Effector memory CD4-positive, alpha-beta T cell (primary cell): ENCODE measurements around the gene CATSPER4.

Source experiments
- DNase-seq, 3 donors: peaks; one replicate each; pipeline ENCODE4 v3.0.0-alpha.2; 2020
- H3K27ac ChIP-seq: 2 replicates; pipeline ENCODE4 v1.7.0; 2013; ENCODE audit warnings: mild to moderate bottlenecking, low read length, moderate library complexity; ENCODE audit not compliant: insufficient read depth, poor library complexity, severe bottlenecking
- H3K27me3 ChIP-seq: replicated peaks from 2 replicates; pipeline ENCODE4 v1.7.0; 2013; ENCODE audit warnings: mild to moderate bottlenecking, low read length; ENCODE audit not compliant: insufficient read depth, control insufficient read depth, poor library complexity, severe bottlenecking
- H3K36me3 ChIP-seq: 2 replicates; pipeline ENCODE4 v1.7.0; 2013; ENCODE audit warnings: mild to moderate bottlenecking, low read length, moderate library complexity; ENCODE audit not compliant: control insufficient read depth, insufficient read depth
- H3K4me1 ChIP-seq: 2 replicates; pipeline ENCODE4 v1.7.0; 2013; ENCODE audit warnings: low read length, mild to moderate bottlenecking; ENCODE audit not compliant: control insufficient read depth, insufficient read depth, poor library complexity, severe bottlenecking
- H3K4me3 ChIP-seq: 2 replicates; pipeline ENCODE4 v1.7.0; 2013; ENCODE audit warnings: low read length, low read depth, mild to moderate bottlenecking; ENCODE audit not compliant: insufficient read depth, poor library complexity, severe bottlenecking
- H3K9me3 ChIP-seq: 2 replicates; pipeline ENCODE4 v1.7.0; 2013; ENCODE audit warnings: mild to moderate bottlenecking, low read length, moderate library complexity; ENCODE audit not compliant: control insufficient read depth

CATSPER4 gene

GRCh38 chr1:26177182-26177684 lies 13.2 kb upstream of the CATSPER4 start, which contains the start of gene CNKSR1:
Gene CNKSR1, plus strand, starts transcription at chr1:26177491. Its CDS starts 57 bp downstream, at chr1:26177548.
- Histone ChIP-seq H3K27me3 (no peaks in the 10 kb centered on the region), H3K4me1 (no peaks in the 10 kb centered on the region), H3K4me3 (no peak within 1 kb of the TSS), H3K27ac (no peak within 1 kb of the TSS), H3K9me3 (no peaks in the 10 kb centered on the region), H3K36me3 (no peaks in the 10 kb centered on the region)
- no peak for DNase-seq

- Histone ChIP-seq H3K27ac (no peak overlapping the region), H3K4me1 (no peaks in the 10 kb centered on the region), H3K27me3 (no peaks in the 10 kb centered on the region), H3K4me3 (no peak overlapping the region), H3K36me3 (no peaks in the 10 kb centered on the region), H3K9me3 (no peaks in the 10 kb centered on the region)
- no peak for DNase-seq
Measured at GRCh38 chr1:26180010-26180506, 10.3 kb upstream of the CATSPER4 start.

- Histone ChIP-seq H3K9me3 (no peaks in the 10 kb centered on the region), H3K4me3 (no peak overlapping the region), H3K27me3 (no peaks in the 10 kb centered on the region), H3K27ac (no peak overlapping the region), H3K4me1 (no peaks in the 10 kb centered on the region), H3K36me3 (no peaks in the 10 kb centered on the region)
- DNase-seq = no peak
Measured at GRCh38 chr1:26181586-26182382, 8.6 kb upstream of the CATSPER4 start.

GRCh38 chr1:26182383-26182696 lies 8.1 kb upstream of the CATSPER4 start:
- Histone ChIP-seq H3K4me3 (no peak overlapping the region), H3K27me3 (no peaks in the 10 kb centered on the region), H3K9me3 (no peaks in the 10 kb centered on the region), H3K4me1 (no peaks in the 10 kb centered on the region), H3K36me3 (no peaks in the 10 kb centered on the region), H3K27ac (no peak overlapping the region)
- no peak for DNase-seq

GRCh38 chr1:26184086-26184485 lies 6.3 kb upstream of the CATSPER4 start:
- no peaks in the 10 kb centered on the region for H3K27me3 ChIP-seq
- H3K27ac ChIP-seq = no peak overlapping the region
- no peak for DNase-seq
- H3K36me3 ChIP-seq = no peaks in the 10 kb centered on the region
- no peaks in the 10 kb centered on the region for H3K9me3 ChIP-seq
- H3K4me3 ChIP-seq = no peak overlapping the region
- H3K4me1 ChIP-seq = no peaks in the 10 kb centered on the region

GRCh38 chr1:26184883-26185282 lies 5.5 kb upstream of the CATSPER4 start:
- H3K4me1 ChIP-seq = no peaks in the 10 kb centered on the region
- no peaks in the 10 kb centered on the region for H3K36me3 ChIP-seq
- no peak overlapping the region for H3K4me3 ChIP-seq
- H3K27ac ChIP-seq = no peak overlapping the region
- H3K27me3 ChIP-seq = no peaks in the 10 kb centered on the region
- DNase-seq = no peak
- H3K9me3 ChIP-seq = no peaks in the 10 kb centered on the region

GRCh38 chr1:26187882-26188281 lies 2.5 kb upstream of the CATSPER4 start:
- Histone ChIP-seq H3K27ac (no peak overlapping the region), H3K9me3 (no peaks in the 10 kb centered on the region), H3K36me3 (no peaks in the 10 kb centered on the region), H3K4me3 (no peak overlapping the region), H3K27me3 (no peaks in the 10 kb centered on the region), H3K4me1 (no peaks in the 10 kb centered on the region)
- DNase-seq = no peak

- no peaks in the 10 kb centered on the region for H3K27me3 ChIP-seq
- DNase-seq = no peak
- H3K27ac ChIP-seq = no peak overlapping the region
- no peaks in the 10 kb centered on the region for H3K36me3 ChIP-seq
- no peaks in the 10 kb centered on the region for H3K9me3 ChIP-seq
- H3K4me3 ChIP-seq = no peak overlapping the region
- H3K4me1 ChIP-seq = no peaks in the 10 kb centered on the region
Measured at GRCh38 chr1:26188477-26188876, 1.9 kb upstream of the CATSPER4 start.

- DNase-seq = no peak
- H3K4me1 ChIP-seq = no peaks in the 10 kb centered on the region
- no peaks in the 10 kb centered on the region for H3K9me3 ChIP-seq
- no peak overlapping the region for H3K27ac ChIP-seq
- no peak overlapping the region for H3K4me3 ChIP-seq
- H3K27me3 ChIP-seq = no peaks in the 10 kb centered on the region
- no peaks in the 10 kb centered on the region for H3K36me3 ChIP-seq
Measured at GRCh38 chr1:26189331-26189730, 1.1 kb upstream of the CATSPER4 start.

GRCh38 chr1:26189751-26190275 lies 589 bp upstream of the CATSPER4 start:
- Histone ChIP-seq H3K27me3 (no peaks in the 10 kb centered on the region), H3K36me3 (no peaks in the 10 kb centered on the region), H3K4me3 (no peak overlapping the region), H3K4me1 (no peaks in the 10 kb centered on the region), H3K27ac (no peak overlapping the region), H3K9me3 (no peaks in the 10 kb centered on the region)
- DNase-seq = no peak
